Heart left ventricle (tissue), 16 donors: ENCODE results near the gene DOCK1. TPM values are rescaled to one million over a fixed set of nuclear protein-coding genes. Genes with fewer than 3 reads are reported as not detected.
A peak's percentile ranks its signal among the peaks of the same experiment; 100 is the strongest.

Experiments
- ATAC-seq, 4 donors: fragments of 200-7000 bp; cut with Tn5 transposase; one replicate each; pipeline ENCODE4 v1.9.1; 2020 to 2022; ENCODE audit warnings: moderate library complexity in 4 of 4, mild to moderate bottlenecking in 3 of 4, moderate number of reproducible peaks in 1 of 4
- DNase-seq, 5 donors: peaks; one replicate each; pipeline ENCODE4 v3.0.0-alpha.2; 2020
- H3K27ac ChIP-seq, 12 donors: fragments of 200-600 bp; sonication (generic) in 4 of 12; one replicate each; pipeline versions ENCODE4 v1.5.0 to v1.8.0; 2016 to 2022; ENCODE audit warnings: mild to moderate bottlenecking in 2 of 12
- H3K27me3 ChIP-seq, 9 donors: fragments of 200-600 bp; sonication (generic) in 2 of 9; one replicate each; pipeline versions ENCODE4 v1.5.1 to v1.8.0; 2016 to 2022; ENCODE audit warnings: mild to moderate bottlenecking in 3 of 9
- H3K36me3 ChIP-seq, 9 donors: fragments of 200-600 bp; sonication (generic) in 2 of 9; one replicate each; pipeline versions ENCODE4 v1.5.0 to v1.8.0; 2018 to 2022; ENCODE audit warnings: mild to moderate bottlenecking in 2 of 9
- H3K4me1 ChIP-seq, 12 donors: fragments of 200-600 bp; sonication (generic) in 4 of 12; one replicate each; pipeline versions ENCODE4 v1.5.0 to v1.8.0; 2016 to 2022; ENCODE audit warnings: mild to moderate bottlenecking in 3 of 12
- H3K4me3 ChIP-seq, 12 donors: fragments of 200-600 bp; sonication (generic) in 4 of 12; one replicate each; pipeline versions ENCODE4 v1.5.0 to v1.8.0; 2017 to 2022; ENCODE audit warnings: mild to moderate bottlenecking in 9 of 12, moderate library complexity in 4 of 12
- H3K9me3 ChIP-seq, 12 donors: fragments of 200-600 bp; sonication (generic) in 4 of 12; one replicate each; pipeline versions ENCODE4 v1.5.0 to v1.8.0; 2016 to 2022; ENCODE audit warnings: mild to moderate bottlenecking in 1 of 12
- POLR2A ChIP-seq, 2 donors: fragments of 450-650 bp; IDR thresholded peaks; one replicate each; pipeline ENCODE4 v1.6.1; 2017; ENCODE audit warnings: antibody characterized with exemption in 2 of 2, mild to moderate bottlenecking in 2 of 2, moderate library complexity in 2 of 2
- whole genome bisulfite sequencing, 4 donors: extraction: QIAGEN DNeasy Blood & Tissue Kit in 2 of 4; methylation state at CpG; one replicate each; pipeline versions ENCODE4 v1.1.5 to v1.1.7; 2013 to 2018; 5-methylcytosine and 5-hydroxymethylcytosine counted together
- intact Hi-C, 10 donors: fragments of 100-400 bp; cut with DNase I; formaldehyde crosslinking; loops; one replicate each; pipeline versions ENCODE4 v1.11.1 to v1.14.2; 2022
- polyA plus RNA-seq, 2 donors: library from polyadenylated mRNA; stranded (reverse); fragments of 200-250 nt; gene quantifications; one replicate each; pipeline ENCODE4 v1.2.3, GENCODE V29; 2013
- total RNA-seq, 9 donors: library from RNA; depleted of rRNA in 2 of 9; stranded (reverse); fragments of >200 nt in 2 of 9; fragmentation: NEBNext Ultra II Directional in 3 of 9; extraction: Animal tissue kit (Norgen Biotek cat#: 25700) in 3 of 9; gene quantifications; one replicate each; pipeline versions ENCODE4 v1.1.0 to v1.2.4, GENCODE V29; 2016 to 2023
- TF ChIP-seq, protein P1 (sequence below), 12 donors: fragments of 200-600 bp; sonication (generic) in 4 of 12; IDR thresholded peaks; one replicate each; pipeline versions ENCODE4 v1.5.0 to v1.8.0; 2018 to 2022; ENCODE audit warnings: antibody characterized with exemption in 12 of 12, mild to moderate bottlenecking in 5 of 12
- donor health status: ischemic (EF 13 %, LVEDD 7.1; RV severe dilation, severe dysfunction).
- donor health status: healthy with polysubstance abuse.
- donor health status: DM: no; HTN: yes; CAD: no.
- donor health status: DM: no; HTN: no; CAD: no.
- donor health status: ischemic (EF 25% LVEDD 6.9; RV normal size, moderate dysfunction).
- donor health status: ischemic (EF 25% LVEDD 5.7; RV mildly dilated, moderate dysfunction).
- donor health status: healthy.
- donor health status: DM: yes; HTN: yes; CAD: no.
- donor health status: ischemic (EF 35%, LVEDD 5.7; RV mildly dilated, moderate dysfunction).
- donor health status: nonischemic (EF 11% LVEDD 7.7; RV severe dilation, severe dysfunction).
- donor health status: DM: yes; HTN: yes; CAD: no.
- donor health status: PGD.
- donor health status: ischemic (EF 29% LVEDD 5.4; RV normal size, mild dysfunction).
- donor health status: nonischemic (EF 23%, LVEDD 6.1; RV moderate dilation, normal function).

DOCK1 gene
- total and polyA plus RNA-seq, 11 donors = 5.0 to 31.6 (median 18.6) TPM

DNA sequence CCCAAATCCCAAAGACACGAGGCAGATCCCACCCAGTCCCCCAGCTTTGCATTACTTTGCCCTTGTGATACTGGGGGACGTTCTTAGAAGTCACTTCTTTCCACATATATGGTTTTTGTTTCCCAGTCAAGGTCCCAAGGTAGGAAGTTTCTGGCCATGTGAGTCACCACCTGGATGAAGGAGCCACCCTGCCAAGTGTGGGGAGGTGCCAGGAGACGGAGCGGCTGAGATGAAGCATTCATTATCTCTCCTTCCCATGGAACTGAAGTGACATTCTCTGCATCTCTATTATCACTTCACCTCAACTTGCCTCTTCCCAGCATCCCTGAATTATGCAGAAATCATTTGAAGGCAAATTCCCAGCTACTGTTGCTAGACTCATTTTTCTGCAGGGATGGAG, 427.4 kb downstream of the DOCK1 start:
- H3K4me1 ChIP-seq = peaks cover 0 to 4% (median 1%) of the 10 kb centered on the region in 12 donors
- 90 to 94% (median 92%) methylated on average over 4 of the region's 4 CpGs for whole genome bisulfite sequencing, 4 donors
- no peaks in the 10 kb centered on the region for H3K27me3 ChIP-seq
- no peaks in the 10 kb centered on the region for H3K9me3 ChIP-seq
- intact Hi-C loops = loop anchor here in 2 of 10 donors (10.0 kb wide), 2 partner anchors 138 to 218 kb away; partner anchors contain the start of gene INSYN2A (in 1 of the 2)
- no peak overlapping the region for H3K27ac ChIP-seq
- TF ChIP-seq POLR2A (IDR thresholded peaks at IDR 0.05) = no peak
- TF ChIP-seq, protein P1, sequence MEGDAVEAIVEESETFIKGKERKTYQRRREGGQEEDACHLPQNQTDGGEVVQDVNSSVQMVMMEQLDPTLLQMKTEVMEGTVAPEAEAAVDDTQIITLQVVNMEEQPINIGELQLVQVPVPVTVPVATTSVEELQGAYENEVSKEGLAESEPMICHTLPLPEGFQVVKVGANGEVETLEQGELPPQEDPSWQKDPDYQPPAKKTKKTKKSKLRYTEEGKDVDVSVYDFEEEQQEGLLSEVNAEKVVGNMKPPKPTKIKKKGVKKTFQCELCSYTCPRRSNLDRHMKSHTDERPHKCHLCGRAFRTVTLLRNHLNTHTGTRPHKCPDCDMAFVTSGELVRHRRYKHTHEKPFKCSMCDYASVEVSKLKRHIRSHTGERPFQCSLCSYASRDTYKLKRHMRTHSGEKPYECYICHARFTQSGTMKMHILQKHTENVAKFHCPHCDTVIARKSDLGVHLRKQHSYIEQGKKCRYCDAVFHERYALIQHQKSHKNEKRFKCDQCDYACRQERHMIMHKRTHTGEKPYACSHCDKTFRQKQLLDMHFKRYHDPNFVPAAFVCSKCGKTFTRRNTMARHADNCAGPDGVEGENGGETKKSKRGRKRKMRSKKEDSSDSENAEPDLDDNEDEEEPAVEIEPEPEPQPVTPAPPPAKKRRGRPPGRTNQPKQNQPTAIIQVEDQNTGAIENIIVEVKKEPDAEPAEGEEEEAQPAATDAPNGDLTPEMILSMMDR (IDR thresholded peaks at IDR 0.05) = no peak
- no peaks in the 10 kb centered on the region for H3K36me3 ChIP-seq
- no peak overlapping the region for H3K4me3 ChIP-seq
- ATAC-seq (no peak), DNase-seq (no peak)

DNA sequence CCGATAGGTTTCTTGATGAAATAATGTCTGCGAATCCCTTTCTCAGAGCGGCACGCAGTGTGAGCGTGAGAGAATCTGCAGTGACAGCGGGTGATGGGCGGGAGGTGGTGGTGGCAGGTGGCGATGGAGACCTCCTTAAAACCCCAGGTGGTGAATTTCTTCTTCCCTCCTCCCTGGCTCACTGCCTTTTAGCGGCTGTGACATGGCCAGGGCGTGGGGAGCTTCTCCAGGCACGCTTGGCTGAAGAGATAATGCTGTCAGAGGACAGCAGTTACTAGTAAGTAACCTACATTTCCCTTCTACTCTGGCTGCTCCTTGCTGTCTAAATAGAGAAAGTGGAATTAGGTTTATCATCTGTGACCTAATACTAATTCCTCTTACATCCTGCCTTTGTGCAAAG, 432.6 kb downstream of the DOCK1 start:
- peaks cover 0 to 14% (median 7%) of the 10 kb centered on the region in 12 donors for H3K4me1 ChIP-seq
- no peak overlapping the region for H3K27ac ChIP-seq
- no peak overlapping the region for H3K4me3 ChIP-seq
- H3K27me3 ChIP-seq = no peaks in the 10 kb centered on the region
- ATAC-seq = peak; percentile 45 to 77 (median 57)
- intact Hi-C loops = loop anchor here in 2 of 10 donors (10.0 kb wide), 2 partner anchors 143 to 223 kb away; partner anchors contain the start of gene INSYN2A (in 1 of the 2)
- H3K36me3 ChIP-seq = peaks cover 0 to 6% (median 0%) of the 10 kb centered on the region in 9 donors
- no peak for TF ChIP-seq POLR2A (IDR thresholded peaks at IDR 0.05)
- TF ChIP-seq, protein P1 (IDR thresholded peaks at IDR 0.05) = no peak
- no peaks in the 10 kb centered on the region for H3K9me3 ChIP-seq
- DNase-seq = no peak
- 65 to 72% (median 67%) methylated on average over 11 of the region's 11 CpGs for WGBS, 4 donors

DNA sequence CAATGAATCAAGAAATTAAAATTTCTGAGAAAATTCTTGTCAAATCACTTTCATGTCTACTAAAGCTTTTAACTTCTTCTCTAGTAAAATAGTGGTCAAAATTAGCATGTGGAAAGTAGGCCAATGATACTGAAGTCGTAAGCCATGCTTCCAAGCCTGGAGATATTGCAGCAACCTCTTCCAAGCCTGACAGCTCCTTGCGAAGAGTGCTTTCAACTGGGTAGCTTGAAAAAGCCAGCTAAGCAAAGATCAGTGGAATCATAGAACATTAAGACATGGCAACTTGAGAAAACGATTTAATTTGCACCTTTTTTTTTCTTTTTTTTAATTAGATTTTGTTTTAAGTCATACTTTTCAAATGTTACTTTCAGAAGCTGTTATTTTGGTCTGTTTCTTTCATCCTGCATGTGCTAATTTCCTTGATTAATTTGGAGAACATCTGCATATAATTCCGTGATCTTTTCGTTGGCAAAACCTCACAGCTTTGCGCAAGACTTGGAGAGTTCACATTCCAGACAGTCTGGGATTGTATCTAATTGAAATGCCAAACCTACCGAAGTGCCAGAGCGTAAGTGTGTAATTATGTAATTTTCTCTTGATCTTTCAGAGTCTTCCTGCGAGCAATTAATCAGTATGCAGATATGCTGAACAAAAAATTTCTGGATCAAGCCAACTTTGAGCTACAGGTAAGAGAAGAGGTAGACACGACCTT, 433.3 kb downstream of the DOCK1 start:
- DNase-seq (no peak), ATAC-seq (peak; percentile 41 to 85 (median 54))
- 83 to 87% (median 86%) methylated on average over 10 of the region's 10 CpGs for WGBS, 4 donors
- H3K36me3 ChIP-seq = peaks cover 0 to 8% (median 0%) of the 10 kb centered on the region in 9 donors
- intact Hi-C loops = loop anchor here in 2 of 10 donors (10.0 kb wide), 2 partner anchors 144 to 224 kb away; partner anchors contain the start of gene INSYN2A (in 1 of the 2)
- H3K27me3 ChIP-seq = no peaks in the 10 kb centered on the region
- peak overlapping the region in 1 of 12 donors; percentile 20 for H3K27ac ChIP-seq
- peaks cover 0 to 14% (median 7%) of the 10 kb centered on the region in 12 donors for H3K4me1 ChIP-seq
- no peak overlapping the region for H3K4me3 ChIP-seq
- H3K9me3 ChIP-seq = no peaks in the 10 kb centered on the region
- TF ChIP-seq, protein P1 (IDR thresholded peaks at IDR 0.05) = no peak
- TF ChIP-seq POLR2A (IDR thresholded peaks at IDR 0.05) = no peak

DNA sequence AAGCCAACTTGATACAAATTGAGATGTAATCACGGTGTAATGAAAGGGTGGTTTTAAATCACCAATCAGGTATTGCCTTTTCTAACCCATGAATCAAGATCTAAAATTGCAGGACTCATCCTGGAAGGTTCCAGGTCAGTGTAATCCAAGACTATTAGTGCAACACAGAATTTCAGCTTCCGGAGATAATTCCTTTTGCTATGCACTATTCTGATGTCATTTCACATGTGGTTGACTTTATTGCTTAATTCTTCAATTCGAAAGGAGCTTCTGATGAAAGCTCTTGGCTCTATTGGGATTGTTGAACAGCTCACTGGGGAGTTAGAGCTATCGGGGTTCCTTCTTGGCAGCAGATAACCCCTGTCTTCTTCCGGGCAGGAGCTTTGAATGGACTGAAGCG, 438.6 kb downstream of the DOCK1 start:
- Histone ChIP-seq H3K4me1 (peaks cover 0 to under 1% (median 0%) of the 10 kb centered on the region in 12 donors), H3K36me3 (peaks cover 0 to 36% (median 24%) of the 10 kb centered on the region in 9 donors), H3K27me3 (no peaks in the 10 kb centered on the region), H3K4me3 (no peak overlapping the region), H3K27ac (no peak overlapping the region), H3K9me3 (no peaks in the 10 kb centered on the region)
- 73 to 94% (median 85%) methylated on average over 6 of the region's 6 CpGs for WGBS, 4 donors
- TF ChIP-seq POLR2A (IDR thresholded peaks at IDR 0.05) = no peak
- TF ChIP-seq, protein P1 (IDR thresholded peaks at IDR 0.05) = no peak
- intact Hi-C loops = no loop called here
- ATAC-seq (peak in 1 of 4 donors; percentile 26), DNase-seq (no peak)
